Keratinocyte (primary cell): Measurements from ENCODE around the gene ZNF92.

Source experiments
- EZH2 ChIP-seq: IDR thresholded peaks from one replicate; pipeline ENCODE4 v1.6.1; 2012; ENCODE audit warnings: inconsistent platforms, mild to moderate bottlenecking, low read length, moderate library complexity
- TF ChIP-seq, protein P1 (sequence below), 3 experiments: IDR thresholded peaks in 1 of 3; conservative IDR thresholded peaks in 1 of 3; optimal IDR thresholded peaks in 1 of 3; 2 replicates in 2 of 3; 3 replicates in 1 of 3; pipeline versions ENCODE3 to v1.5.1; 2011; ENCODE audit warnings: low read length in 3 of 3, mild to moderate bottlenecking in 3 of 3, moderate library complexity in 2 of 3, control low read depth in 1 of 3, inconsistent platforms in 1 of 3; ENCODE audit not compliant: insufficient read depth in 2 of 3; ENCODE audit errors: extremely low read depth in 1 of 3

DNA sequence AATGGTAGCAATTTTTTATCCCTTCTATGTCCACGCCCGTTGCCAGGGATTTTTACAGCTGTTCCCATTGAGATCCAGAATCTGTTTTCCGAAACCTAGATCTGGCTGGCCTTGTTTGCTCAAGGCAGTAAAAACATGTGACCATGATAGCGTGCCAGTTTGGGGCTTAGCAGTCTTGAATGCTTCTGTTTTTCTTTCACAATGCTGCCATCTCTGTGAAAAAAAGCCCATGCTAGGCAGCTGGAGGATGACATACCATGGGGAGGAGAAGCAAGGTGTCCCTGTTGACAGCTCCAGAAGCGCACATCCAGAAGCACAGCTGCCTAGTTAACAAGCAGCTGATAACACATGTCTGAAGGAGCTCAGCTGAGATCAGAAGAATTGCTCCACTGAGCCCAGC is 2.2 kb upstream of the ZNF92 start:
- TF ChIP-seq, protein P1, sequence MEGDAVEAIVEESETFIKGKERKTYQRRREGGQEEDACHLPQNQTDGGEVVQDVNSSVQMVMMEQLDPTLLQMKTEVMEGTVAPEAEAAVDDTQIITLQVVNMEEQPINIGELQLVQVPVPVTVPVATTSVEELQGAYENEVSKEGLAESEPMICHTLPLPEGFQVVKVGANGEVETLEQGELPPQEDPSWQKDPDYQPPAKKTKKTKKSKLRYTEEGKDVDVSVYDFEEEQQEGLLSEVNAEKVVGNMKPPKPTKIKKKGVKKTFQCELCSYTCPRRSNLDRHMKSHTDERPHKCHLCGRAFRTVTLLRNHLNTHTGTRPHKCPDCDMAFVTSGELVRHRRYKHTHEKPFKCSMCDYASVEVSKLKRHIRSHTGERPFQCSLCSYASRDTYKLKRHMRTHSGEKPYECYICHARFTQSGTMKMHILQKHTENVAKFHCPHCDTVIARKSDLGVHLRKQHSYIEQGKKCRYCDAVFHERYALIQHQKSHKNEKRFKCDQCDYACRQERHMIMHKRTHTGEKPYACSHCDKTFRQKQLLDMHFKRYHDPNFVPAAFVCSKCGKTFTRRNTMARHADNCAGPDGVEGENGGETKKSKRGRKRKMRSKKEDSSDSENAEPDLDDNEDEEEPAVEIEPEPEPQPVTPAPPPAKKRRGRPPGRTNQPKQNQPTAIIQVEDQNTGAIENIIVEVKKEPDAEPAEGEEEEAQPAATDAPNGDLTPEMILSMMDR (optimal IDR thresholded peaks at IDR 0.05 in 1 of 3, IDR thresholded peaks at IDR 0.05 in 1 of 3, conservative IDR thresholded peaks at IDR 0.05 in 1 of 3; ENCODE audit: extremely low read depth in 1 of 3, insufficient read depth in 2 of 3, low read length in 3 of 3), result no peak
- TF ChIP-seq EZH2, result no peak
